Endothelial cell of umbilical vein (primary cell): ENCODE results near the gene AIMP1. TPM values are rescaled to one million over a fixed set of nuclear protein-coding genes. Genes with fewer than 3 reads are reported as not detected.

Experiments used
- BruUV-seq: library from RNA; stranded (reverse); fragments of 400-500 nt; replicated peaks from 2 replicates; lab custom pipeline; 2021; lab: Mats Ljungman, UMichigan
- CTCF ChIA-PET: fragments of 300-600, 350-600 bp; sonication (Branson Sonifier 250); formaldehyde crosslinking; loops from one replicate; lab custom pipeline; 2021; ENCODE audit warnings: antibody characterized with exemption, inconsistent platforms; lab: Charles Lee
- POLR2A ChIA-PET: fragments of 300-600, 350-600 bp; sonication (Branson Sonifier 250); formaldehyde crosslinking; loops from one replicate; lab custom pipeline; 2021; ENCODE audit warnings: antibody characterized with exemption, inconsistent platforms; lab: Charles Lee
- DNase-seq: peaks from one replicate; pipeline ENCODE4 v3.0.0-alpha.2; 2011; ENCODE audit warnings: low read depth, low spot score
- FAIRE-seq: peaks from 2 replicates; lab custom pipeline; 2011; peaks lifted over from hg19 to GRCh38; lab: Jason Lieb, UNC
- H2AFZ ChIP-seq: 2 replicates; pipeline ENCODE4 v1.6.0; 2012; ENCODE audit warnings: low read depth, low read length, control low read depth, inconsistent platforms
- H3K27ac ChIP-seq: 2 replicates; pipeline ENCODE4 v1.5.1; 2011; ENCODE audit warnings: low read depth, mild to moderate bottlenecking, control low read depth, low read length, moderate library complexity; ENCODE audit not compliant: insufficient read depth
- H3K27me3 ChIP-seq, 2 experiments: 2 replicates each; pipeline versions ENCODE4 v1.6.0 to v1.6.1; 2011; ENCODE audit warnings: low read length in 2 of 2, mixed read lengths in 1 of 2; ENCODE audit not compliant: control insufficient read depth in 2 of 2, insufficient read depth in 2 of 2
- H3K36me3 ChIP-seq, 2 experiments: 2 replicates in 1 of 2; 3 replicates in 1 of 2; pipeline ENCODE4 v1.5.1; 2011; ENCODE audit warnings: low read length in 2 of 2, mild to moderate bottlenecking in 1 of 2, moderate library complexity in 1 of 2; ENCODE audit not compliant: control insufficient read depth in 2 of 2, insufficient read depth in 2 of 2; ENCODE audit errors: extremely low read depth in 1 of 2
- H3K4me1 ChIP-seq: 3 replicates; pipeline ENCODE4 v1.5.1; 2011; ENCODE audit warnings: mild to moderate bottlenecking, low read length; ENCODE audit not compliant: control insufficient read depth, insufficient read depth; ENCODE audit errors: extremely low read depth
- H3K4me2 ChIP-seq: 2 replicates; pipeline ENCODE4 v1.6.1; 2011; ENCODE audit warnings: low read length, control low read depth, mixed read lengths; ENCODE audit not compliant: insufficient read depth
- H3K4me3 ChIP-seq, 3 experiments: fragments of 200-600 bp in 1 of 3; sonication (generic), shearing (Covaris generic) in 1 of 3; replicated peaks in 1 of 3; 2 replicates each; pipeline ENCODE4 v1.5.1; 2011 to 2016; ENCODE audit warnings: control low read depth in 3 of 3, low read length in 3 of 3, mild to moderate bottlenecking in 2 of 3, inconsistent platforms in 1 of 3, low read depth in 1 of 3, moderate library complexity in 1 of 3; ENCODE audit not compliant: insufficient read depth in 1 of 3
- H3K79me2 ChIP-seq: 2 replicates; pipeline ENCODE4 v1.6.0; 2012; ENCODE audit warnings: low read length, inconsistent platforms; ENCODE audit not compliant: control insufficient read depth, insufficient read depth
- H3K9ac ChIP-seq: replicated peaks from 2 replicates; pipeline ENCODE3; 2011; ENCODE audit warnings: low read length, control low read depth; ENCODE audit not compliant: insufficient read depth; ENCODE audit errors: extremely low read depth
- H3K9me1 ChIP-seq: replicated peaks from 3 replicates; pipeline ENCODE4 v1.6.0; 2011; ENCODE audit warnings: mild to moderate bottlenecking, low read length; ENCODE audit not compliant: control insufficient read depth, insufficient read depth; ENCODE audit errors: extremely low read depth
- H3K9me3 ChIP-seq: replicated peaks from 2 replicates; pipeline ENCODE4 v1.5.1; 2012; ENCODE audit warnings: low read length, inconsistent platforms; ENCODE audit not compliant: control insufficient read depth, insufficient read depth
- H4K20me1 ChIP-seq: replicated peaks from 2 replicates; pipeline ENCODE3; 2011; ENCODE audit warnings: mild to moderate bottlenecking, low read length; ENCODE audit not compliant: control insufficient read depth, insufficient read depth; ENCODE audit errors: extremely low read depth
- CTCF ChIP-seq, 2 donors: IDR thresholded peaks; 1 replicate in 1 of 2; 2 replicates in 1 of 2; pipeline ENCODE4 v1.5.1; 2011; ENCODE audit warnings: low read length in 2 of 2, mild to moderate bottlenecking in 2 of 2, moderate library complexity in 2 of 2, control low read depth in 1 of 2, inconsistent platforms in 1 of 2, low read depth in 1 of 2; ENCODE audit not compliant: insufficient read depth in 1 of 2; ENCODE audit errors: extremely low read depth in 1 of 2
- EZH2 ChIP-seq: IDR thresholded peaks from 2 replicates; pipeline ENCODE4 v1.6.1; 2012; ENCODE audit warnings: borderline replicate concordance, low read depth, mild to moderate bottlenecking, moderate library complexity, low read length, inconsistent platforms; ENCODE audit not compliant: severe bottlenecking
- FOS ChIP-seq: IDR thresholded peaks from 2 replicates; pipeline ENCODE4 v1.6.1; 2011; ENCODE audit warnings: mild to moderate bottlenecking, low read length, moderate library complexity, borderline replicate concordance; ENCODE audit not compliant: insufficient read depth
- GATA2 ChIP-seq: IDR thresholded peaks from 2 replicates; pipeline ENCODE4 v1.7.0; 2011; ENCODE audit warnings: low read depth, mild to moderate bottlenecking, moderate library complexity, mixed read lengths, low read length; ENCODE audit not compliant: insufficient read length, insufficient read depth
- JUN ChIP-seq: IDR thresholded peaks from 2 replicates; pipeline ENCODE4 v1.6.1; 2011; ENCODE audit warnings: borderline replicate concordance, low read depth; ENCODE audit not compliant: insufficient read length, insufficient read depth
- MYC ChIP-seq: IDR thresholded peaks from one replicate; pipeline ENCODE4 v1.6.1; 2011; ENCODE audit warnings: mild to moderate bottlenecking, low read depth, low read length
- POLR2A ChIP-seq: IDR thresholded peaks from 2 replicates; pipeline ENCODE4 v1.6.1; 2012; ENCODE audit warnings: low read depth, mild to moderate bottlenecking, control low read depth, low read length
- POLR2AphosphoS5 ChIP-seq: IDR thresholded peaks from 2 replicates; pipeline ENCODE4 v1.6.1; 2012; ENCODE audit warnings: low read depth, mild to moderate bottlenecking, control low read depth, low read length, moderate library complexity; ENCODE audit not compliant: insufficient read depth
- dilution Hi-C: fragments of 300-500 bp; cut with MboI; formaldehyde crosslinking; loops from one replicate; pipeline ENCODE4 v1.15.0; 2019; ENCODE audit warnings: low sequenced_read_pairs; ENCODE audit not compliant: extremely low pct_ligation_motif_present
- intact Hi-C: fragments of 100-400 bp; cut with micrococcal nuclease; formaldehyde crosslinking; loops from one replicate; pipeline ENCODE4 v1.10.0; 2022
- polyA plus RNA-seq, 4 experiments: library from polyadenylated mRNA; depleted of rRNA in 3 of 4; stranded (reverse) in 3 of 4; unstranded in 1 of 4; fragments of >200 nt; gene quantifications; 2 replicates each; pipeline versions ENCODE4 v1.2.1 to v1.2.3, GENCODE V29; 2011 to 2012; ENCODE audit warnings: missing spikeins in 1 of 4
- total RNA-seq: library from RNA; stranded (reverse); gene quantifications from 2 replicates; pipeline ENCODE4 v1.2.3, GENCODE V29; 2021

AIMP1 gene
- total and polyA plus RNA-seq, 2 donors (not counting 3 experiments of a cell fraction or from before 2014, with no cell fraction given) = 6.4 to 42.4 TPM

- no peaks in the 10 kb centered on the region for H4K20me1 ChIP-seq
- POLR2A ChIA-PET = no interaction called here
- FAIRE-seq = no peak
- intact Hi-C loops = no loop called here
- no peaks in the 10 kb centered on the region for H3K36me3 ChIP-seq
- no peaks in the 10 kb centered on the region for H3K27me3 ChIP-seq
- DNase-seq = no peak
- H3K4me2 ChIP-seq = no peak overlapping the region
- CTCF ChIA-PET = no interaction called here
- H3K27ac ChIP-seq = no peak overlapping the region
- TF ChIP-seq CTCF (IDR thresholded peaks at IDR 0.05; ENCODE audit: extremely low read depth in 1 of 2, insufficient read depth in 1 of 2, low read depth in 1 of 2, low read length in 2 of 2) = no peak
- TF ChIP-seq POLR2A = no peak
- TF ChIP-seq JUN = no peak
- TF ChIP-seq EZH2 = no peak
- TF ChIP-seq POLR2AphosphoS5 = no peak
- TF ChIP-seq GATA2 = no peak
- no peak for TF ChIP-seq MYC
- TF ChIP-seq FOS = no peak
- H3K79me2 ChIP-seq = peaks cover 30% of the 10 kb centered on the region
- H3K9me1 ChIP-seq = no peaks in the 10 kb centered on the region
- H3K4me1 ChIP-seq = peaks cover 20% of the 10 kb centered on the region
- dilution Hi-C loops = no loop called here
- H2AFZ ChIP-seq = no peak overlapping the region
- BruUV-seq = no TSS peak
- H3K9me3 ChIP-seq = no peaks in the 10 kb centered on the region
- H3K9ac ChIP-seq = no peak overlapping the region
- H3K4me3 ChIP-seq = no peak overlapping the region
These were observed 3.3 kb upstream of the AIMP1 start for GRCh38 chr4:106312997-106313522.
